Thyroid gland (tissue), 4 donors: ENCODE measurements around the gene N4BP2.

Experiments used
- POLR2A ChIP-seq, 2 donors: fragments of 450-650 bp; IDR thresholded peaks; one replicate each; pipeline ENCODE4 v1.6.1; 2017; ENCODE audit warnings: antibody characterized with exemption in 2 of 2, mild to moderate bottlenecking in 2 of 2, moderate library complexity in 1 of 2
- TF ChIP-seq, protein P1 (sequence below), 6 experiments: fragments of 200-600 bp in 3 of 6; fragments of 450-650 bp in 3 of 6; sonication (generic) in 3 of 6; IDR thresholded peaks; one replicate each; pipeline ENCODE4 v1.5.1; 2016 to 2019; ENCODE audit warnings: antibody characterized with exemption in 6 of 6, mild to moderate bottlenecking in 2 of 6, inconsistent platforms in 1 of 6, moderate library complexity in 1 of 6

DNA sequence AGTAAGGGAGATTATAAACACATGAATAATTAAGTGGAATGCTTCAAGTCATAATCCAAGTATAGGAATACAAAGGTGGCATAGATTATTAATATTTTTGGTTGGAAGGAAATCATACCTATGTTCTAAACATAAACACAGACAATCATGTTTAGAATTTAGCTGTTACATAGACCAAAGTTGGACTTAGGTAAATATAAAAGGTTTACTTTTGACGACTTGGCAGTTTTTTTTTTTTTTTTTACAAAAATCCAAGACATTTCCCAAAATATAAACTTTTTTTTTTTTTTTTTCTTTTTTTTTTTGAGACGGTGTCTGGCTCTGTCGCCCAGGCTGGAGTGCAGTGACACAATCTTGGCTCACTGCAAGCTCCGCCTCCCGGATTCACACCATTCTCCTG lies 3.5 kb upstream of the N4BP2 start:
- TF ChIP-seq, protein P1, sequence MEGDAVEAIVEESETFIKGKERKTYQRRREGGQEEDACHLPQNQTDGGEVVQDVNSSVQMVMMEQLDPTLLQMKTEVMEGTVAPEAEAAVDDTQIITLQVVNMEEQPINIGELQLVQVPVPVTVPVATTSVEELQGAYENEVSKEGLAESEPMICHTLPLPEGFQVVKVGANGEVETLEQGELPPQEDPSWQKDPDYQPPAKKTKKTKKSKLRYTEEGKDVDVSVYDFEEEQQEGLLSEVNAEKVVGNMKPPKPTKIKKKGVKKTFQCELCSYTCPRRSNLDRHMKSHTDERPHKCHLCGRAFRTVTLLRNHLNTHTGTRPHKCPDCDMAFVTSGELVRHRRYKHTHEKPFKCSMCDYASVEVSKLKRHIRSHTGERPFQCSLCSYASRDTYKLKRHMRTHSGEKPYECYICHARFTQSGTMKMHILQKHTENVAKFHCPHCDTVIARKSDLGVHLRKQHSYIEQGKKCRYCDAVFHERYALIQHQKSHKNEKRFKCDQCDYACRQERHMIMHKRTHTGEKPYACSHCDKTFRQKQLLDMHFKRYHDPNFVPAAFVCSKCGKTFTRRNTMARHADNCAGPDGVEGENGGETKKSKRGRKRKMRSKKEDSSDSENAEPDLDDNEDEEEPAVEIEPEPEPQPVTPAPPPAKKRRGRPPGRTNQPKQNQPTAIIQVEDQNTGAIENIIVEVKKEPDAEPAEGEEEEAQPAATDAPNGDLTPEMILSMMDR (IDR thresholded peaks at IDR 0.05), result no peak
- TF ChIP-seq POLR2A (IDR thresholded peaks at IDR 0.05), result no peak
